ENCODE results near the gene EVPL.
"Not testable (repeated sequence)": the region's sequence is repeated elsewhere in the genome, so short reads cannot be mapped to it uniquely, and the experiment has no call there.

EVPL gene

GRCh38 chr17:76048025-76048605, 21.0 kb upstream of the EVPL start:
- no peak for DNase-seq (ENCODE audit: low read depth)

GRCh38 chr17:76046064-76046463, 19.0 kb upstream of the EVPL start:
- DNase-seq (ENCODE audit: low read depth), result no peak

GRCh38 chr17:76044475-76045007, 17.4 kb upstream of the EVPL start:
- not testable (repeated sequence) for DNase-seq (ENCODE audit: low read depth)

- DNase-seq (ENCODE audit: low read depth), result not testable (repeated sequence)
Measured at GRCh38 chr17:76042868-76043267, 15.8 kb upstream of the EVPL start.

GRCh38 chr17:76040376-76040775, 13.3 kb upstream of the EVPL start:
- no peak for DNase-seq (ENCODE audit: low read depth)

- DNase-seq (ENCODE audit: low read depth), result no peak
Measured at GRCh38 chr17:76039121-76039520, 12.0 kb upstream of the EVPL start.

GRCh38 chr17:76038050-76038449, 10.9 kb upstream of the EVPL start:
- no peak for DNase-seq (ENCODE audit: low read depth)

- no peak for DNase-seq (ENCODE audit: low read depth)
Measured at GRCh38 chr17:76036497-76037261, 9.6 kb upstream of the EVPL start.

- no peak for DNase-seq (ENCODE audit: low read depth)
Measured at GRCh38 chr17:76034428-76035350, 7.6 kb upstream of the EVPL start.

GRCh38 chr17:76033139-76033538, 6.0 kb upstream of the EVPL start:
- no peak for DNase-seq (ENCODE audit: low read depth)

GRCh38 chr17:76032780-76033108, 5.6 kb upstream of the EVPL start:
- no peak for DNase-seq (ENCODE audit: low read depth)

- no peak for DNase-seq (ENCODE audit: low read depth)
Measured at GRCh38 chr17:76032073-76032779, 5.1 kb upstream of the EVPL start.

GRCh38 chr17:76026714-76027158, 370 bp downstream of the EVPL start:
- no peak for DNase-seq (ENCODE audit: low read depth)

- DNase-seq (ENCODE audit: low read depth), result no peak
Measured at GRCh38 chr17:76025294-76025693, 1.8 kb downstream of the EVPL start.

- DNase-seq (ENCODE audit: low read depth), result no peak
Measured at GRCh38 chr17:76024353-76024752, 2.8 kb downstream of the EVPL start.

GRCh38 chr17:76023900-76024237, 3.2 kb downstream of the EVPL start:
- no peak for DNase-seq (ENCODE audit: low read depth)

- no peak for DNase-seq (ENCODE audit: low read depth)
Measured at GRCh38 chr17:76022973-76023899, 3.9 kb downstream of the EVPL start.

GRCh38 chr17:76022285-76022684, 4.8 kb downstream of the EVPL start:
- no peak for DNase-seq (ENCODE audit: low read depth)

GRCh38 chr17:76019833-76020467, 7.2 kb downstream of the EVPL start:
- no peak for DNase-seq (ENCODE audit: low read depth)

GRCh38 chr17:76018801-76019200, 8.3 kb downstream of the EVPL start:
- no peak for DNase-seq (ENCODE audit: low read depth)

GRCh38 chr17:76018340-76018680, 8.8 kb downstream of the EVPL start:
- DNase-seq (ENCODE audit: low read depth), result no peak

Data from HS-5 (cell line).